GM12878 (cell line): ENCODE results near the gene EFNA2.

Experiments used
- BCLAF1 ChIP-seq: fragments of 450-650 bp; IDR thresholded peaks from 2 replicates; pipeline ENCODE4 v1.6.1; 2017; ENCODE audit warnings: antibody characterized with exemption, mild to moderate bottlenecking, moderate library complexity
- GATAD2B ChIP-seq: fragments of 450-650 bp; conservative IDR thresholded peaks from 2 replicates; pipeline ENCODE4 v1.6.1; 2017; ENCODE audit warnings: low read depth, mild to moderate bottlenecking, moderate library complexity
- HDAC6 ChIP-seq: fragments of 200-600 bp; sonication (generic); IDR thresholded peaks from one replicate; pipeline ENCODE4 v1.8.0; 2017; ENCODE audit warnings: antibody characterized with exemption; ENCODE audit not compliant: unreplicated experiment
- KDM1A ChIP-seq: fragments of 200-600 bp; sonication (generic); IDR thresholded peaks from 2 replicates; pipeline ENCODE4 v1.6.1; 2016; ENCODE audit warnings: borderline replicate concordance
- MYB ChIP-seq: fragments of 150-350 bp; IDR thresholded peaks from 2 replicates; pipeline ENCODE4 v1.6.1; 2014; ENCODE audit warnings: mild to moderate bottlenecking, low read depth, low read length, borderline replicate concordance
- POLR2A ChIP-seq: IDR thresholded peaks from 2 replicates; pipeline ENCODE4 v1.6.1; 2011; ENCODE audit warnings: low read depth, mild to moderate bottlenecking, low read length
- SMC3 ChIP-seq: IDR thresholded peaks from 2 replicates; pipeline ENCODE4 v1.6.1; 2011; ENCODE audit warnings: low read length, improper control_type of control experiment, borderline replicate concordance
- TCF12 ChIP-seq: IDR thresholded peaks from 2 replicates; pipeline ENCODE4 v1.6.1; 2011; ENCODE audit warnings: low read depth, mild to moderate bottlenecking, low read length
- WRNIP1 ChIP-seq: IDR thresholded peaks from 2 replicates; pipeline ENCODE4 v1.6.1; 2011; ENCODE audit warnings: low read depth, low read length, improper control_type of control experiment, borderline replicate concordance

GRCh38 chr19:1284293-1284978 is 1.2 kb upstream of the EFNA2 start:
- TF ChIP-seq WRNIP1, result no peak
- TF ChIP-seq GATAD2B, result no peak
- TF ChIP-seq SMC3, result no peak
- TF ChIP-seq TCF12, result no peak
- no peak for TF ChIP-seq MYB
- no peak for TF ChIP-seq POLR2A
- no peak for TF ChIP-seq KDM1A
- no peak for TF ChIP-seq BCLAF1
- TF ChIP-seq HDAC6, result no peak
